Testis (tissue), 2 donors: Measurements from ENCODE around the gene SLCO3A1.
"Not testable (repeated sequence)": the region's sequence is repeated elsewhere in the genome, so short reads cannot be mapped to it uniquely, and the experiment has no call there.

Experiments
- POLR2A ChIP-seq: fragments of 450-650 bp; IDR thresholded peaks from one replicate; pipeline ENCODE4 v1.6.1; 2017; ENCODE audit warnings: antibody characterized with exemption, mild to moderate bottlenecking, moderate library complexity
- TF ChIP-seq, protein P1 (sequence below), 3 experiments: fragments of 450-650 bp in 2 of 3; fragments of 200-600 bp in 1 of 3; sonication (generic) in 1 of 3; IDR thresholded peaks; one replicate each; pipeline ENCODE4 v1.5.1; 2016 to 2019; ENCODE audit warnings: antibody characterized with exemption in 3 of 3, mild to moderate bottlenecking in 2 of 3, moderate library complexity in 1 of 3

GRCh38 chr15:92207601-92208000, 354.1 kb downstream of the SLCO3A1 start:
- TF ChIP-seq, protein P1, sequence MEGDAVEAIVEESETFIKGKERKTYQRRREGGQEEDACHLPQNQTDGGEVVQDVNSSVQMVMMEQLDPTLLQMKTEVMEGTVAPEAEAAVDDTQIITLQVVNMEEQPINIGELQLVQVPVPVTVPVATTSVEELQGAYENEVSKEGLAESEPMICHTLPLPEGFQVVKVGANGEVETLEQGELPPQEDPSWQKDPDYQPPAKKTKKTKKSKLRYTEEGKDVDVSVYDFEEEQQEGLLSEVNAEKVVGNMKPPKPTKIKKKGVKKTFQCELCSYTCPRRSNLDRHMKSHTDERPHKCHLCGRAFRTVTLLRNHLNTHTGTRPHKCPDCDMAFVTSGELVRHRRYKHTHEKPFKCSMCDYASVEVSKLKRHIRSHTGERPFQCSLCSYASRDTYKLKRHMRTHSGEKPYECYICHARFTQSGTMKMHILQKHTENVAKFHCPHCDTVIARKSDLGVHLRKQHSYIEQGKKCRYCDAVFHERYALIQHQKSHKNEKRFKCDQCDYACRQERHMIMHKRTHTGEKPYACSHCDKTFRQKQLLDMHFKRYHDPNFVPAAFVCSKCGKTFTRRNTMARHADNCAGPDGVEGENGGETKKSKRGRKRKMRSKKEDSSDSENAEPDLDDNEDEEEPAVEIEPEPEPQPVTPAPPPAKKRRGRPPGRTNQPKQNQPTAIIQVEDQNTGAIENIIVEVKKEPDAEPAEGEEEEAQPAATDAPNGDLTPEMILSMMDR (IDR thresholded peaks at IDR 0.05), result not testable (repeated sequence)
- not testable (repeated sequence) for TF ChIP-seq POLR2A
